Caco-2 (cell line): ENCODE results near the gene TRIM60. TPM values are rescaled to one million over a fixed set of nuclear protein-coding genes. Genes with fewer than 3 reads are reported as not detected.

ENCODE experiments used
- BruUV-seq: library from RNA; stranded (reverse); fragments of 400-500 nt; replicated peaks from 2 replicates; lab custom pipeline; 2021; lab: Mats Ljungman, UMichigan
- CTCF ChIA-PET: fragments of 300-600 bp; sonication (Branson Sonifier 250); formaldehyde crosslinking; loops from one replicate; lab custom pipeline; 2022; ENCODE audit warnings: antibody characterized with exemption; lab: Charles Lee
- POLR2A ChIA-PET: fragments of 300-600 bp; sonication (Branson Sonifier 250); formaldehyde crosslinking; loops from one replicate; lab custom pipeline; 2022; ENCODE audit warnings: antibody characterized with exemption; lab: Charles Lee
- DNase-seq, 2 experiments: peaks; one replicate each; pipeline versions ENCODE4 v3.0.0 to v3.0.0-alpha.2; 2020 to 2022
- H3K27me3 ChIP-seq: replicated peaks from 2 replicates; pipeline ENCODE4 v1.6.0; 2011; ENCODE audit warnings: low read length; ENCODE audit not compliant: control insufficient read depth, insufficient read depth
- H3K36me3 ChIP-seq: 2 replicates; pipeline ENCODE4 v1.5.1; 2011; ENCODE audit warnings: low read length; ENCODE audit not compliant: control insufficient read depth, insufficient read depth
- H3K4me1 ChIP-seq: fragments of 250-450 bp; sonication (Bioruptor Pico); 2 replicates; pipeline ENCODE4 v1.5.1; 2020; ENCODE audit warnings: mild to moderate bottlenecking
- H3K4me3 ChIP-seq: 2 replicates; pipeline ENCODE4 v1.5.1; 2011; ENCODE audit warnings: low read depth, mild to moderate bottlenecking, control low read depth, low read length
- H3K9me3 ChIP-seq: fragments of 250-450 bp; sonication (Bioruptor Pico); 2 replicates; pipeline ENCODE4 v1.5.1; 2020; ENCODE audit warnings: mild to moderate bottlenecking, moderate library complexity
- H3K27ac Mint-ChIP-seq: one replicate; pipeline ENCODE4 v1.8.0; 2022; ENCODE audit warnings: mixed read lengths; ENCODE audit not compliant: unreplicated experiment
- H3K27me3 Mint-ChIP-seq: one replicate; pipeline ENCODE4 v1.8.0; 2022; ENCODE audit warnings: mixed read lengths; ENCODE audit not compliant: insufficient read depth, unreplicated experiment
- H3K36me3 Mint-ChIP-seq: one replicate; pipeline ENCODE4 v1.8.0; 2022; ENCODE audit warnings: mild to moderate bottlenecking, mixed read lengths; ENCODE audit not compliant: insufficient read depth, unreplicated experiment
- H3K4me1 Mint-ChIP-seq: one replicate; pipeline ENCODE4 v1.8.0; 2022; ENCODE audit warnings: low read depth, mixed read lengths; ENCODE audit not compliant: unreplicated experiment
- H3K4me3 Mint-ChIP-seq: one replicate; pipeline ENCODE4 v1.8.0; 2022; ENCODE audit warnings: mild to moderate bottlenecking, moderate library complexity, mixed read lengths; ENCODE audit not compliant: unreplicated experiment
- H3K9me3 Mint-ChIP-seq: one replicate; pipeline ENCODE4 v1.8.0; 2022; ENCODE audit warnings: mixed read lengths; ENCODE audit not compliant: unreplicated experiment
- CTCF ChIP-seq, 2 experiments: fragments of 200-600 bp in 1 of 2; IDR thresholded peaks; 1 replicate in 1 of 2; 2 replicates in 1 of 2; pipeline versions ENCODE4 v1.5.1 to v1.8.0; 2011 to 2022; ENCODE audit warnings: antibody characterized with exemption in 1 of 2, control low read depth in 1 of 2, inconsistent platforms in 1 of 2, low read depth in 1 of 2, low read length in 1 of 2, mild to moderate bottlenecking in 1 of 2, moderate library complexity in 1 of 2; ENCODE audit not compliant: insufficient read depth in 1 of 2, severe bottlenecking in 1 of 2, unreplicated experiment in 1 of 2
- intact Hi-C: fragments of 100-400 bp; cut with micrococcal nuclease; formaldehyde crosslinking; loops from one replicate; pipeline ENCODE4 v1.10.0; 2022; ENCODE audit not compliant: unreplicated experiment
- total RNA-seq: library from RNA; stranded (reverse); gene quantifications from 2 replicates; pipeline ENCODE4 v1.2.3, GENCODE V29; 2022

TRIM60 gene
- total RNA-seq, 1 experiment from 2014 or later, result not detected

DNA sequence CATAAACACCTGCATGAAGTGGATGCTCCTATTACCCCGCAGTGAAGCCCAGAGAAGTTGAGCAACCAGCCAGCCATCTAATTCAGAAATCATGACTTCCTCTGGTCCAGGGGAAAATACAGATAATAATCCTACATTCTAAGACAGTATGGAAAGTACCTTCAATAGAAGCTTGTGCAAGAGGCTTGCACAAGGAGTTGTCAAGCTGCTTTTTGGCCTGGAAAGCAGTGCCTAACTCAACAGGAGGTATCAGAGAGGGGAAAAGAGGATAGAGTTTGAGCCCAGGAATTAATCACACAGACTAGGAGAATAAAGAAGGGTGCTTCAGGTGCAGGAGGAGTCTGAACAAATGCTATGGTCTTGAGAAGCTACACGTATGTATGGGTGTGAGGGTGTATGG lies 54.1 kb downstream of the TRIM60 start:
- POLR2A ChIA-PET, result no interaction called here
- peak overlapping the region; percentile 16 for H3K27ac Mint-ChIP-seq

GRCh38 chr4:165088366-165088765 lies 56.6 kb downstream of the TRIM60 start:
- no peaks in the 10 kb centered on the region for H3K4me1 ChIP-seq
- POLR2A ChIA-PET, result no interaction called here
- no peaks in the 10 kb centered on the region for H3K36me3 ChIP-seq
- DNase-seq, result no peak
- intact Hi-C loops, result no loop called here
- no peaks in the 10 kb centered on the region for H3K27me3 ChIP-seq
- Mint-ChIP-seq H3K4me3 (no peak overlapping the region), H3K4me1 (no peaks in the 10 kb centered on the region), H3K36me3 (peaks cover 19% of the 10 kb centered on the region), H3K9me3 (no peaks in the 10 kb centered on the region), H3K27me3 (no peaks in the 10 kb centered on the region), H3K27ac (no peak overlapping the region)
- BruUV-seq, result no TSS peak
- no peak overlapping the region for H3K4me3 ChIP-seq
- CTCF ChIA-PET, result interaction anchor here (0.6 kb wide), 1 partner anchor 133 kb away, joined by 3 read pairs; no protein-coding TSS in a partner anchor
- no peaks in the 10 kb centered on the region for H3K9me3 ChIP-seq
- no peak for TF ChIP-seq CTCF (IDR thresholded peaks at IDR 0.05; ENCODE audit: insufficient read depth in 1 of 2, low read depth in 1 of 2, low read length in 1 of 2, severe bottlenecking in 1 of 2, unreplicated experiment in 1 of 2)

More for the DNA sequence above, 54.1 kb downstream of the TRIM60 start:
- no peak overlapping the region for H3K4me3 ChIP-seq
- no peak for DNase-seq
- CTCF ChIA-PET, result interaction anchor here (1.2 kb wide), 1 partner anchor 11 kb away, joined by 3 read pairs; no protein-coding TSS in a partner anchor
- Mint-ChIP-seq H3K4me3 (no peak overlapping the region), H3K4me1 (no peaks in the 10 kb centered on the region), H3K27me3 (no peaks in the 10 kb centered on the region), H3K9me3 (no peaks in the 10 kb centered on the region), H3K36me3 (peaks cover 19% of the 10 kb centered on the region)
- no peak for TF ChIP-seq CTCF (IDR thresholded peaks at IDR 0.05; ENCODE audit: insufficient read depth in 1 of 2, low read depth in 1 of 2, low read length in 1 of 2, severe bottlenecking in 1 of 2, unreplicated experiment in 1 of 2)
- no TSS peak for BruUV-seq
- H3K9me3 ChIP-seq, result no peaks in the 10 kb centered on the region
- H3K27me3 ChIP-seq, result no peaks in the 10 kb centered on the region
- no peaks in the 10 kb centered on the region for H3K4me1 ChIP-seq
- no peaks in the 10 kb centered on the region for H3K36me3 ChIP-seq
- intact Hi-C loops, result no loop called here

Other genes starting within 250 kb of the TRIM60 start
- gene APELA, start 154.8 kb upstream of the TRIM60 start, total RNA-seq, result 30.6 and 34.8 TPM in 2 replicates
- not detected in 2 replicates for gene TRIM61, start 54.3 kb upstream of the TRIM60 start, total RNA-seq
- gene TRIM75, start 21.9 kb downstream of the TRIM60 start, total RNA-seq, result not detected in 2 replicates
- 18.6 and 19.4 TPM in 2 replicates for gene TMEM192, start 80.9 kb downstream of the TRIM60 start, total RNA-seq
- 14.5 and 15.9 TPM in 2 replicates for gene KLHL2, start 175.6 kb downstream of the TRIM60 start, total RNA-seq